ENCODE data around the gene CTAGE6.
"Not testable (repeated sequence)": the region's sequence is repeated elsewhere in the genome, so short reads cannot be mapped to it uniquely, and the experiment has no call there.

Gene CTAGE6, protein sequence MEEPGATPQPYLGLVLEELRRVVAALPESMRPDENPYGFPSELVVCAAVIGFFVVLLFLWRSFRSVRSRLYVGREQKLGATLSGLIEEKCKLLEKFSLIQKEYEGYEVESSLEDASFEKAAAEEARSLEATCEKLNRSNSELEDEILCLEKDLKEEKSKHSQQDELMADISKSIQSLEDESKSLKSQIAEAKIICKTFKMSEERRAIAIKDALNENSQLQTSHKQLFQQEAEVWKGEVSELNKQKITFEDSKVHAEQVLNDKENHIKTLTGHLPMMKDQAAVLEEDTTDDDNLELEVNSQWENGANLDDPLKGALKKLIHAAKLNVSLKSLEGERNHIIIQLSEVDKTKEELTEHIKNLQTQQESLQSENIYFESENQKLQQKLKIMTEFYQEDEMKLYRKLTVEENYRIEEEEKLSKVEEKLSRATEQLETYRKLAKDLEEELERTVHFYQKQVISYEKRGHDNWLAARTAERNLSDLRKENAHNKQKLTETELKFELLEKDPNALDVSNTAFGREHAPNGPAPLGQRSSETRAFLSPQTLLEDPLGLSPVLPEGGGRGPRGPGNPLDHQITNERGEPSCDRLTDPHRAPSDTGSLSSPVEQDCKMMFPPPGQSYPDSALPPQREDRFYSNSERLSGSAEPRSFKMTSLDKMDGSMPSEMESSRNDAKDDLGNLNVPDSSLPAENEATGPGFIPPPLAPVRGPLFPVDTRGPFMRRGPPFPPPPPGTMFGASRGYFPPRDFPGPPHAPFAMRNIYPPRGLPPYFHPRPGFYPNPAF

DNA sequence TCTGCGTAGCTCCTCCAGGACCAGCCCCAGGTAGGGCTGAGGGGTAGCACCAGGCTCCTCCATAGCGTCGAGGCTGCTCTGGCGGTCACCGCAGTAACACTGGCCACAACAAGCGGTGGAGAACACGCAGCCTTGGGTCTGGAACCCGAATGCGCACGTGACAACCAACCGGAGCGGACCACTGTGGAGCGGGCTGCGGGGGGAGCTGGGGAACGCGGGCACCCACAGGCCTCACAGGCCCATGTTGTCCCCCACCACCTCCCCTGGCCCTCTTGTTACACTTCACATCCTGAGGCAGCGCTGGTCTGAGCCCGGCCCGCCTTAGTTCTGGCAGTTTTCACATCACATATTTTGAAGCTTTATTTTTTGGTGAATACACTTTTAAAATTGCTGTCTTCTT is at the start of gene CTAGE6:
CTAGE6 (minus strand) TSS at position 101 of the 400 bp plus-strand sequence; CDS start at position 63, 38 bp downstream.
- DNase-seq = not testable (repeated sequence)

DNA sequence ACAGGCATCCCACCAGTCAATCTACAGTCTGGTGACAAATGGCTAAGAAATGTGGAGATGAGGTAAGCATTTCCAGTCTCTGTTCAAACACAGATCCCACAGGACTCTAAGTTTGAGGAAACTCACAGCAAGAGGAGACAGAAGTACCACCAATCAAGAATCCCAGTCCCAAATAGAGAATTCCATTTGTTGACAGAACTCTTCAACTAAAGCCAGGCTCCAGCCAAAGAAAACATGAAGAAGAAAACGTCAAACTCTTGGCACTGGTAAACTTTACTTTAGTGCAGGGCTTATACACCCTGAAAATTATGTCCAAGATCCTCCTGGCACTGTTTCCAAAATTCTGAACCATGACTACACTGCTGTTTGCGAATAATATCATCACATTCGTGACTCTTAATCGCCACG is 49.2 kb upstream of the CTAGE6 start:
- DNase-seq = not testable (repeated sequence)

DNA sequence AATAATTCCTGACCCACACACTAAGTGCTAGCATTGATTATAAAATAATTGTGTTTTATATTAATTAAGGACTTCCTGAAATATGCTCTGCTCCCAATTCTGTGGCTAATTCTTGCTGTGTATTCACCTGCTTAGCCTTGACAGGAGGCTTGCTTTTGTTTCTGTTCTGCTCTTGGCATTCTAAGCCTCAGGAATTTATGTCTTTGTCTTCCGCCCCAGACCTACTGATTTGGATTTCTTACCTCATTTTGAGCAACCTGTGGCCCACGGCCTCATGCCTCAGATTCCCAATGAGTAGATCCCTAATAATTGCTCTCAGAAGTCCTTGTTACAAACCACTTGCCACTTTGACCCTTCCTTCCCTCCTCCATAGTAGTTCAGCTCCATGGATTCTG is 40.4 kb upstream of the CTAGE6 start:
- DNase-seq = not testable (repeated sequence)

DNA sequence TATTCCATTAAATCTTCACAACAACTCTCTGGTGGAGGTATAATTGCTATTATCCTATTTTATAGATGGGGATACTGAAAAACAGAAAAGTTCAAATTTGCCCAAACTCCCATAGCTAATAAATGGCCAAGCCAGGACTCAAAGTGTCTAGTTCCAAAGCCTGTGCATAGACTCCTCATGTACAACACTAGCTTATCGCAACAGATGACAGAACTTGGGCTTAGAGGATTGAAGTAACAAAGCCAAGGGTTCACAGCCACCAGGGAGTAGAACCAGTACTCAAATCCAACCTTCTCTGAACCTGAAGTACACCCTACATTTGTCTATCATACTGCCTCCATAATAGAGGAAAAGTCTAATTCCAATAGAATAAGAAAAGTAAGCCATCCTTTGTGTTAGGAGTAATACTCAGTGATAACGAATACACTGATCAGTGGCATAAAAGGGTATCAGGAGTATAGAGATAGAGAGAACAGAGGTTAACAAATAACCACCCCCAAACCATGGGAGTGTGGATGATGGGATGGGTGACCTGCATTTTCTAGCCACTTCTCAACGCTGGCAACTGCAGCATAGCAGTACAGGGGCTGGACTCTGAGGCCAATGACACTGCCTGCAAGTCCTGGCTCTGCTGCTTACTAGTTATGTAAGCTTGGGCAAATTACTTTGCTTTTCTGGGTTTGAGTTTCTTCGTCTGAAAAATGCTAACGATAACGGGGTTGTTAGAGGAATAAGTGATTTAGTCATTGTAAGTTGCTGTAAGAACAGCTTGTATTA is 39.8 kb upstream of the CTAGE6 start:
- not testable (repeated sequence) for DNase-seq

DNA sequence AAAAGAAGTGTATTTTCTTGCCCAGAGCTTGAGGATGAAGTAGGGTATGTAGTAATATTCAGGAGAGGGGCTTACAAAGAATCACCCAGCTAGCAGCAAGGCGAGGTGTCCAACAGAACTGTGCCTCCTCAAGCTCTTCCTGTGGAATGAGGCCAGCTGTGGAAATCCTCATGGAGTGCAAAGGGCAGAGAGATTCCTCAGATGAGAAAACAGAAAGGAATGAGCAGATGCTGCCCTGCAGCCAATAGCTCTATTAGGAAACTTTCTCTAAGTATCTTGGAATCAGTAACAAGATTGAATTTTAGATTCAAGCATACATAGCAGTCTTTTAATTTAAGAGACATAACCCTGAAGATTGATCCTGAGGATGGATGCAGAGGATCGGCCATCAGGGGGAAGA is 38.2 kb upstream of the CTAGE6 start:
- not testable (repeated sequence) for DNase-seq

DNA sequence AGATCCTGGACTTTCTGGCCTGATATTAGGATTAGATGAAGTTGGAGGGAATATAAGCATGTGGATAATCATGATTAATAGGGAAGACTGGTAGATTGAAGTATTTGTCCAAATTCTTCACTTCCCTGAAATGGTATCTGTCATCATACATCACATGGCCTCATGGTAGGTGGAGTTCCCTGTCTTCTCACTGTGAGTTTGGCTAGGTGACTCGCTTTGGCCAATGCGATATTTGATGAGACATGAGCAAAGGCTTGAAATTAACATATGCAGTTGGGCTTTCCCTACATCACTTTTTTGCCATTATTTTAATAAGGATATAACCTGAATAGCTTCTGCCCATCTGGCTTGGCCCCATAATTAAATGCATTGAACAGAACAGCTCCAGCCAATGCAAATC is 35.1 kb upstream of the CTAGE6 start:
- not testable (repeated sequence) for DNase-seq

DNA sequence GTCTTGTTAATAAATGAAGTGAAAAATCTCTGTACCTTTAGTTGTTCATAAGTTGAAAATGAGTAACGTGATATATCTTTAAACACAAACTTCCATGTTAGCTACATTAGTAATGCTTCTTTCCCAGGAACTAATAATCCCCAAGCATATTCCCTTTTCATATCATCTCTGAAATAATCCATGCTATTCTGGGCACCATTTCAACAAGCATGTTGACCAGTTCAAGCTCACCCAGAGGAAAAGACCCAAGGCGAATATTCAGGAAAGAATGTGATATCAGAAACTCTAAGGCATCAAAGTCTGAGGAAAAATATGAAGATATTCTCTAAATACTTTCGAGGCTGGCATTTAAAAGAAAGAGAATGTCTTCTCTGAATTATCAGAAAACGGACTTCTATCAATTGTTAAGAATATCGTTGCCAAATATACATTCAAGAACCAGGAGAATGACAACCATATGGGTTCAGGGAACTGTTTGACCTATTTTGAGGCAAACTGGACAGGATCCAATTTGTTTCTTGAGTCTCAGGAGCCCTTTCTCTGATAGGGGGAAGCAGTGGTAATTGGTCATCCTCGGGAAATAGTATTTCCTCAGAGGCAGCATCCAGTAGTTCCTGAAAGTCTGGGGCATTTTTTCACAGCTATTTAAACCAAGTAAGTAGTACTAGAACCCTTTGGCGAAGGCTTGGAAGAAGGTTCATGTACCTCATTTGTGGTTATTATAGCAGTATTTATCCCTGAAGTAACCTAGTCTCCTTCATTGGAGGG is 28.1 kb upstream of the CTAGE6 start:
- not testable (repeated sequence) for DNase-seq

DNA sequence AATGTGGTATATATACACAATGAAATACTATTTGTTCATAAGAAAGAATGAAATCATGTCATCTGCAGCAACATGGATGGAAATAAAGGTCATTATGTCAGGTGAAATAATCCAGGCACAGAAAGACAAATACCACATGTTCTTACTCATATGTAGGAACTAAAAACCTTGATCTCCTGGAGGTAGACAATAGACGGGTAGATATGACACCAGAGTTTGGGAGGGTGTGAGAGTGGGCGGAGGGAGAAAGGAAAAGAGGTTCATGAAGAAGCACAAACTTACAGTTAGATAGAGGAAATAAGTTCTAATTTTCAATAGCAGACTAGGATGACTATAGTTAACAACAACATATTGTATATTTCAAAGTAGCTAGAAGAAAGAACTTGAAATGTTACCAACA is 22.1 kb upstream of the CTAGE6 start:
- not testable (repeated sequence) for DNase-seq

DNA sequence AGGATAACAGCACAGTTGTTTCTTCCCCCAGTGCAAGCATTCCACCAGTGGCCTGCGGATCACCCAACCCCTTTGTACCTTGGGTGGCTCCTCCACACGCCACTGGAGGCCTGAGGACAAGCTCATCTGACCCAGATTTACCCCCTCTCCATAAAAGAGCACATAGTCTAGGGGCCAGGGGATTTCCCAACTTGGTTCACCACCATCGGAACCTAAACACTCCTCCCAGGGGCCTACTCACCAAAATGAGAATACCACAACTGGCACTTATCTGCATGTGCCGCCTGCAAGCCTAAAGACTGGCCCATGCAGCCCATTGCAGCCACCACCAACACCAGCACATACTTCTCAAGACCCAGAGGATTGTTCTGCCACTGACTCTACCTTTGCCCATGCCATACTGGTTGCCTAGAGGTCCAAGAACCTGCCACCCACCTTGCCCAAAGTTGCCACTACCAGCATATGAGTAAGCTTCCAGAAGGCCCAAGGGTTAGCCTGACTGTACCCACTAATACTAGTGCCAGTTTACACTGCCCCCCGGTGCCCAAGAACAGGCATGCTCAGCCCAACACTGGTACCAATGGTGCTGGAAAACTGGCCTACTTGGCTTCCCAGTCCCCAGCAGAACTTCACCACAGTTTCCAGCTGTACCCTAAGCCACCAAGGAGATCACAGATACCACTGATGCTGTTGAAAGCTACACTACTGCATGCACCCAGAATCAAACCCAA is 15.4 kb upstream of the CTAGE6 start:
- not testable (repeated sequence) for DNase-seq

DNA sequence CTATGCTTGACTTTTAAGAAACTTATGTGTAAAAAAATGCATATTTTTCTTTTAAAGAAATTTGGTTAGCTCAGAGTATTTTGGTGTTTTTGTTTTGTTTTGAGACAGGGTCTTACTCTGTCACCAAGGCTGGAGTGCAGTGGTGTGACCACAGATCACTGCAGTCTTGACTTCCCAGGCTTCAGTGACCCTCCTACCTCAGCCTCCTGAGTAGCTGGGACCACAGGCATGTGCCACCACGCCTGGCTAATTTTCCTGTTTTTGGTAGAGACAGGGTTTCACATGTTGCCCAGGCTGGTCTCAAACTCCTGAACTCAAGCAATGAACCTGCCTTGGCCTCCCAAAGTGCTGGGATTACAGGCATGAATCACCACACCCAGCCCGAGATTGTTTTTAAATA is 10.0 kb upstream of the CTAGE6 start:
- not testable (repeated sequence) for DNase-seq

DNA sequence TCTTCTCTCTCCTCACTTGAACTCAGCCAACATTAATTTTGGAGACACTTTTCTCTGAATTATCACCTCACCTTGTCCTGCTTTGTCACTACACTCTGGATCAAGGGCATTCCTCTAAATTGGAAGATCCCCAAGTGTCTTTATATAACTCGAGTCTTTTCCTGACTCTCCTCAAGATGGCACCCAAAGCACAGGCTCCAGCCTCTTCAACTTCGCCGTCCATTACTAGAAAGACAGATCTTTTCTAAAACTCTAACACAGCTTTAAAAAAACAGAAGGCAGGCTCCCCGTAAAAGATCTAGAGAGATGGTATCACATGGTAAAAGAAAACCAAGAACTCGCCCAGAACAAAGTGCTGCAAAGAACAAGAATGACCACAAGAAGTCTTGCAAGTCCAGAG is 8.2 kb upstream of the CTAGE6 start:
- not testable (repeated sequence) for DNase-seq

DNA sequence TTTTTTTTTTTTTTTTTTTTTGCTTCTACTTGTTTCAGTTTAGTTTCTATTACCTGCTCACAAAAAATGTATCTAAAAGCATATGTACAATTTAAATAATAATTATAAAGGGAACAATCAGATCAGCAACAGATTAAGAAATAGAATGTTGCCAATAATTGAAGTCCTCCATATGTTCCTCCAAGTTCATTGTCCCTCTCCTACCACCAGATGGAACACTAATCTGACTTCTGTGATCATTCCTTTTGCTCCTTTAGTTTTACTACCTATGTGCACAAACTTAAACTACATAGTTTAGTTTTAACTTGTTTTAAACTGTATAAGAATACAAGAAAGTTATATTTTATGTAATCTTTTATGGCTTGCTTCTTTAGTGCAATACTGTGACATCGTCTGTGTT is 5.6 kb upstream of the CTAGE6 start:
- DNase-seq = not testable (repeated sequence)

DNA sequence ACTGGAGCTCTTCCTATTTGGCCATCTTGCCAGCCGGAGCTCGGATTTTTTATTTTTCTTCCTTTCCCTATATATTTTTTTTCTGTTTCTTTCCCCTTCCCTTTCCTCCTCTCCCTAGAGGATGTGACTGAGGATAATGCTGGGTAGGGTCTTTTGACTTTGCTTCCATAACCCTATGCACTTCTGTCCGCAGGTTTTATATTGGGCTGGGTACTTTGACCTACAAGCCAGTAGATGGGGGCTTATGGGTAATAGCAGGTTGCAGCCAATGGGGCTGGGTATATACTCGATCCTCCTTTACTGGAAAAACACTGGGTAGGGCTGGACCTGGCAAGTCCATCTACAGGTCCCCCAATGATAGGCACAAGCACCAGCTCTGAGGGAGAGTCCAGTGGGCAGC is 12.2 kb downstream of the CTAGE6 start:
- DNase-seq = not testable (repeated sequence)

DNA sequence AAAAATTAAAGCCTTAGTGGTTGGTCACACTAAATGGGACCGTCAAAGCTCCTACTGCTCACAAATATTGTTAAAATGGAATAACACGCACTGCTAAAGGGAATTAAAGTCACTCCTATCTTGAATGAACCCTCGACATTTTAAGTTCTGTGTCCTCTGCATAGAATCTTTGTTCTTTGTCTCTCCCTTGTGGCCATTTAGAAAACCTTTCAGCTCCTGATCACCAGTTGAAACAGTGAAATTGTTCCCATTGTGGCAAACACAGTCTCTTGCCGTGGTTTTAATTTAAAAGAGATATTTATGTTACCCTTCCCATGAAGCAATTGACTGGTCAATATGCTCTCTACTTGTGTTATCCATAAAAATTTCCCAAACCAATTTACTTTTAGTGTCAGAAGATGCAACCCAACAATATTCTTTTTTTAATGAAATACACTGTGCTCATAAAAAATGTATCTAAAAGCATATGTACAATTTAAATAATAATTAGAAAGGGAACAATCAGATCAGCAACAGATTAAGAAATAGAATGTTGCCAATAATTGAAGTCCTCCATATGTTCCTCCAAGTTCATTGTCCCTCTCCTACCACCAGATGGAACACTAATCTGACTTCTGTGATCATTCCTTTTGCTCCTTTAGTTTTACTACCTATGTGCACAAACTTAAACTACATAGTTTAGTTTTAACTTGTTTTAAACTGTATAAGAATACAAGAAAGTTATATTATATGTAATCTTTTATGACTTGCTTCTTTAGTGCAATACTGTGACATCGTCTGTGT is 20.3 kb downstream of the CTAGE6 start:
- peak; percentile 26 to 29 for DNase-seq

DNA sequence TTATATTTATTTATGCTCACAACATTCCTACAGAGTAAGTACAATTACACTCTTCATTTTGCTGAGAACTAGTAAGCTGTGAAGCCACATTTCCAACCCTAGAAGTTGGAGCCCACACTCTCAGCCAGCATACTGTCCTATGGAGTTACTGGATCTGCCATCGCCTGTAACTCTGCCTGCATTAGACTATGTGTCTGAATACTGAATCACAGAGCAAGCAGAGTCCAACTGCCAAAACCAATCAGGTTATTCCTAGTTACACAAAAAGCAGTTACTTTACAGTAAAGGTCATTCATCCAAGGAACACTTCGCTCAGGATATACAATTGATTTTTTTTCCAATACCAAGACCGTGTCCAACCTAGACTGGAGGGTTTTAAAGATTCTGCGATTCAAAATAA is 21.5 kb downstream of the CTAGE6 start:
- no peak for DNase-seq

DNA sequence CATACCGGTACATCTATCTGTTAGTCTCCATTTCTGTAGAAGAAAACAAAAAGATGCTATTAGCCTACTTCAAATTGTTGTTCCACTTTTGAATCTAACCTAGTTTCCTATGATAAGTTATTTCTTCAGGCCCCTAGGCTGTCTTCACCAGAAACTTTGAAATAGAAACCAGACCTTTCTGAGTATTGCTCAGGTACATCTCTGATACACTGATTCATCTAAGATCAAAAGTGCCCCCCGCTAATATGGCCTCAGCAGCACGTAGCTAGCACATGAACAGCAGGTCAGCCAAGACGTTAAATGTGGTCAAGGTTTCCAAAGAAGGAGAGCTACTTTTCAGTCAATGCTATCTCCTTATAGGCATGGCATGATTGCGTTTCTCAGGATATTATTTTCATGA is 23.6 kb downstream of the CTAGE6 start:
- no peak for DNase-seq

DNA sequence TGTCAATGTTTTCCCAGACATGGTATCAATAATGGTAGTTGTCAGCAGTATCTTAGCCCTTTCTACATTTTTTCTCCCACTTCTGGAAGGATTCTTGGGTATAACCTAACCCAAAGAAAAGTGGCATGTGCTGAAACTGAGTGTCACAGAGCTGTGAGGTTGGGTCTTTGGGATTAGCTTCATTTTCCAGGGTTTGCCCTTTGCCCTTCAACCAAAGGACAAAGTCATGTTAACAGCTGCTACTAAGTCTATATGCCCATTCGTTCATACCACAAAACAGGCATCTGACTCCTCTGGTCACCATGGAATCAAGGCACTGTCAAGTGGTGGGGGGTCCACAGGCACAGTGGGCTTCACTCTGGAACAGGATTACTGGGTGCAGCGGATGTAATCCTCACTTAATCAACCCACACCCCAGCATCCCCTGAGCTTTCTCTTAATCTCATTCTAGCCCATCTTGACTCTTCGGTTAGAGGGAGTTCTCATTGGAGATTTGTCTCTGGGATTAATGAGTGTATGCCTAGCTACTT is 29.1 kb downstream of the CTAGE6 start:
- no peak for DNase-seq

DNA sequence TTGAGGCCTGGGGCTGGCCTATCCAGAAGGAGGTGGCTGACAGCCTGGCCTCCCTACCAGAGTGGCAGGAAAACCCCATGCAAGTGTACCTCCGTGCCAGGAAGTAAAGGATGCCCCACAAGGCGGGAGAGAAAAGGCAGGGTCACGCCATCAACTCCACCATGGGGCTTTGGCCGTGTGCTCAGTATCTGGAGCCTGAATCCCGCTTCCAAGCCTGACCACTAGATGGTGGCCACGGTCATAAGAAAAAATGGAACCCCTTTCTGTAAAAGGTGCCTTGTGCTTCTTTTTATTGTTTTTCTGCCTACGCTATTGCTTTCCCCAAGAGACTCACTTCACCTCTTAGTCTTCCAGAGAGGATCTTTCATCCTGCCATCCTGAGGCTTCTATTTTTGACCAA is 29.9 kb downstream of the CTAGE6 start:
- DNase-seq = not testable (repeated sequence)

DNA sequence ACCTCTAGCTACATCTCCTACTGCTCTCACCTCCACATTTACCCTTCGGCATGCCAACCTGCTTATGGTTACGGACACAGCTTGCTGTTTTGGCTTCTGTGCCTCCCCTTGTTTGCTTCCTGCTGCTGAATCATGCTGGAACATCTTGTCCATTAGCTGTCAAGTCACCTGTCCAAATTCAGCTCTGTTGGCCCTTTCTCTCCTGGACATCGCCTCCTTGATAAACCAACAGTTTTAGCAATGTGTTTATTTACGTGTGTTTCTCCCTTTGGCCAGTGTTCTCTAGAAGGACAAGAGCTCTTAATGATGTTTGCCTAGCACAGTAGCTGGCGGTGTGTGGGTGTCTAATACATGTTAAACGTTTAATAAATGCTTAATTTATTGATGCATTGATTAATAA is 31.4 kb downstream of the CTAGE6 start:
- DNase-seq = not testable (repeated sequence)

DNA sequence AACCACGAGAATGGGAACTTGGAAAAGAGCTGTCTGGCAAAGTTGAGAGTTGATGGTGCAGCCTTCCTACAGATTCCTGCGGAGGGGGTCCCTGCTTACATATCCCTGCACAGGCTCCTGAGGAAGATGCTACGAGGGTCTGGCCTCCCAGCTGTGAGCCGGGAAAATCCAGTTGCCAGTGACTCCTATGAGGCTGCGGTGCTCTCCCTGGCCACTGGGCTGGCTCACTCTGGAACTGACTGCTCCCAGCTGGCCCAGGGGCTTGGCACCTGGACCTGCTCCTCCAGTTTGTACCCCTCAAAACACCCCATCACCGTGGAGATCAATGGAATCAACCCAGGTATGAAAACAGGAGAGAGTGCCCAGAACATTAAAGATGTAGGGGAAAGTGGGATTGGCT is 37.2 kb downstream of the CTAGE6 start:
- DNase-seq = not testable (repeated sequence)
